ENCODE measurements around the gene ZDHHC13.

- TF ChIP-seq CTCF (IDR thresholded peaks at IDR 0.05) (no peak), POLR2A (IDR thresholded peaks at IDR 0.05) (no peak)
Measured at GRCh38 chr11:19199771-19200170, 82.8 kb downstream of the ZDHHC13 start.
